GM12872 (cell line): ENCODE results near the gene ATOX1.

Experiments
- TF ChIP-seq, protein P1 (sequence below): IDR thresholded peaks from 3 replicates; pipeline ENCODE4 v1.5.1; 2011; ENCODE audit warnings: low read depth, mild to moderate bottlenecking, low read length, moderate library complexity; ENCODE audit not compliant: insufficient read depth

Gene ATOX1

GRCh38 chr5:151764801-151765200 is 6.4 kb upstream of the ATOX1 start:
- TF ChIP-seq, protein P1, sequence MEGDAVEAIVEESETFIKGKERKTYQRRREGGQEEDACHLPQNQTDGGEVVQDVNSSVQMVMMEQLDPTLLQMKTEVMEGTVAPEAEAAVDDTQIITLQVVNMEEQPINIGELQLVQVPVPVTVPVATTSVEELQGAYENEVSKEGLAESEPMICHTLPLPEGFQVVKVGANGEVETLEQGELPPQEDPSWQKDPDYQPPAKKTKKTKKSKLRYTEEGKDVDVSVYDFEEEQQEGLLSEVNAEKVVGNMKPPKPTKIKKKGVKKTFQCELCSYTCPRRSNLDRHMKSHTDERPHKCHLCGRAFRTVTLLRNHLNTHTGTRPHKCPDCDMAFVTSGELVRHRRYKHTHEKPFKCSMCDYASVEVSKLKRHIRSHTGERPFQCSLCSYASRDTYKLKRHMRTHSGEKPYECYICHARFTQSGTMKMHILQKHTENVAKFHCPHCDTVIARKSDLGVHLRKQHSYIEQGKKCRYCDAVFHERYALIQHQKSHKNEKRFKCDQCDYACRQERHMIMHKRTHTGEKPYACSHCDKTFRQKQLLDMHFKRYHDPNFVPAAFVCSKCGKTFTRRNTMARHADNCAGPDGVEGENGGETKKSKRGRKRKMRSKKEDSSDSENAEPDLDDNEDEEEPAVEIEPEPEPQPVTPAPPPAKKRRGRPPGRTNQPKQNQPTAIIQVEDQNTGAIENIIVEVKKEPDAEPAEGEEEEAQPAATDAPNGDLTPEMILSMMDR: no peak

GRCh38 chr5:151758141-151758429 is 346 bp downstream of the ATOX1 start:
- TF ChIP-seq, protein P1: no peak

DNA sequence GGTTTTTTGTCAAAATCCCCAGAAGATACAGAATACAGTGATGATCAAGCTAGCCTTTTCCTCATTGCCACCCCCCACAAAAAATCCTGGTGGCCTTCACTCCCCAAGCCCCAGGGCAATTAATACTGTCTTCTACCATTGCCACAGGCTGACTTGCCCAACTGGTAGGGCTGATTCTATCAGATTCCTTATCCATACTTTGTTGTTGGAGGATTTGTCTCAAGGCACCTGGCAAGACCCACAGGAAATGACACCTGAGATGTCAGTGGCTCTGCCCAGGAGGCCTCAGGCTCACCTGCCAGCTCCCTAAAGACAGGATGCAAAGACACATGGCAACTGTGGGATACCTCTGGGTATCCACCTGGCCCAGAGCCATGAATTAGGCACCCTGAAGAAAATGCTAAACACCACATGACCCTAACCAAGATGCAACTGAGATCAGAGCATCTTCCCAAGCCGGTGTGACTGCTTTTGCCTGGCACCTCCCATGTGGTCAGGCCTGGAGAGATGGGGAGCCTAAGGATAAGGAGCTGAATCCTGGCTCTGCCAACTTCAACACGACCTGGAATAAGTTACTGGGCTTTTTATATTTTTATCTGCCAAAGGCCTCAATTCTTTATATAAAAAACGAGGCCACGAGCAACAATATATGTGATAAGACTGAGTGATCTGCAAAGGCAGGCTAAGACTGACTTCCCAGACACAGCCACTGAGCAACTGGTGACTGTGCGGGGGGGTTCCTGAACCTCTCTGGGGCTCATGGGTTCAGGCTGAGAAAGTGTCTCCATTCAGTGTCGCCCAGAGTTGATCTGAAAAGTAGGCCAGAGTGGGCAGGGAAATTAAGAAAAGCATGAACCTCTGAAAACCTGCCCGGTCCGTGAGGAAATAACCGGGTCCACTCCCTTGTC is 944 bp downstream of the ATOX1 start:
- TF ChIP-seq, protein P1: no peak

GRCh38 chr5:151755383-151755782 is 3.0 kb downstream of the ATOX1 start:
- TF ChIP-seq, protein P1: no peak

DNA sequence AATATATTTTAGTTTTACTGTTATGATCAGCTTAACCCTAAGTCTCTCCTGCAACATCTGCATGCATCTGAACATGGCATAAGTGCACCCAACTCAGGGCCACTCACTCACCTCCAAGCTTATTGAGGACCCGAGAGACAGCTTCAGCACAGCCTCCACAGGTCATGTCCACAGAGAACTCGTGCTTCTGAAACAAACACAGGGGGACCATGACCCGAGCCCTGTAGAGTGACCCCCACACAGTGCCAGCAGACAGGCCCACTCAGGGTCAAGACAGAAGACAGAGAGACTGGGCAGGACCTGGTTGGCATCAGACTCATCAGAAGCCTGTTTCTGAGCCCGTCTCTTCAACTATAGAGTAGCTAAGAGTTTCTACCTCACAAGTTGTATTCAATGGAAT is 6.8 kb downstream of the ATOX1 start:
- TF ChIP-seq, protein P1: no peak

GRCh38 chr5:151751091-151751490 is 7.3 kb downstream of the ATOX1 start:
- TF ChIP-seq, protein P1: no peak

DNA sequence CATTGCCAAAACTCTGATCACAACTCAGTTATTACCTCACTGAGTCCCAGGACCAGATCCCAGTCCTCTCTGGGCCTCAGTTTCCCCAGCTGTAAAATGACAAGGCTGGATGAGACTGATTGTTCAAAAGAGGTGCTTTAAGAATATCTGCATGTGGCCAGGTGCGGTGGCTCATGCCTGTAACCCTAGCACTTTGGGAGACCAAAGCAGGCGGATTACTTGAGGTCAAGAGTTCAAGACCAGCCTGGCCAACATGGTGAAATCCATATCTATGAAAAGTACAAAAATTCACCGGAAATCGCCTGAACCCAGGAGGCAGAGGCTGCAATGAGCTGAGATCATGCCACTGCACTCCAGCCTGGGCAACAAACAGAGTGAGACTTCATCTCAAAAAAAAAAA is 8.3 kb downstream of the ATOX1 start:
- TF ChIP-seq, protein P1: no peak
